GM23338 (cell line): Measurements from ENCODE around the gene ALDH1L2. TPM values are rescaled to one million over a fixed set of nuclear protein-coding genes. Genes with fewer than 3 reads are reported as not detected.

Experiments used
- polyA plus RNA-seq: library from polyadenylated mRNA; unstranded; fragments of >200 nt; fragmentation: Nextera tagmentation; extraction: Ambion mirVana; gene quantifications from 2 replicates; pipeline ENCODE4 v1.2.1, GENCODE V29; 2016
- total RNA-seq: library from RNA; depleted of rRNA; stranded (reverse); fragments of >200 nt; shearing (Covaris generic); gene quantifications from 2 replicates; pipeline ENCODE4 v1.2.3, GENCODE V29; 2014; rRNA removed
- TF ChIP-seq, protein P1 (sequence below): fragments of 250-450 bp; sonication (Bioruptor Pico); IDR thresholded peaks from 2 replicates; pipeline ENCODE4 v1.5.0; 2020; ENCODE audit warnings: mild to moderate bottlenecking, moderate library complexity
- TF ChIP-seq, protein P2 (sequence below), 2 experiments: fragments of 200-600 bp in 1 of 2; sonication (generic) in 1 of 2; conservative IDR thresholded peaks; 2 replicates each; pipeline versions ENCODE4 v1.5.1 to v1.6.1; 2016 to 2017; ENCODE audit warnings: antibody characterized with exemption in 2 of 2, low read depth in 2 of 2, mild to moderate bottlenecking in 2 of 2, moderate library complexity in 1 of 2

The ALDH1L2 gene
- total and polyA plus RNA-seq, 2 experiments from 2014 or later: 5.8 to 9.1 TPM

DNA sequence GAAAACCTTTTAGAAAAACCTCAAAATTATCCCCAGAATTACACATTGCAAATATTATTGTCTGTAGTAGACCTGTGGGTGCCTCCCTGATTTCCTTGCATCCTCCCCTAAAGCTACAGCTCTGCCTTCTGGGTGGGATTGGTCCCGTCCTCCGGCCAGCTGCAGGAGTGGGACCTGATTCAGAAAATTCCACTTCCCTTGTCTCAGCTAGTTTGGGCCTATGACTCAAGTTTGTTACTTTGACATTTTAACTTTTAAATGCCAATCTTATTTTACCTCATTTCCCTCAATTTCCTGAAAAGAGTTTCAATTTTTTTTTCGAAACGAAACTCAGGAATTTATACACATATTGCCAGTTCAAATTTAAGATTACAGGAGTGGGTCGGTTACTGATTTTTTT, 113.0 kb downstream of the ALDH1L2 start (continued):
- TF ChIP-seq, protein P1, sequence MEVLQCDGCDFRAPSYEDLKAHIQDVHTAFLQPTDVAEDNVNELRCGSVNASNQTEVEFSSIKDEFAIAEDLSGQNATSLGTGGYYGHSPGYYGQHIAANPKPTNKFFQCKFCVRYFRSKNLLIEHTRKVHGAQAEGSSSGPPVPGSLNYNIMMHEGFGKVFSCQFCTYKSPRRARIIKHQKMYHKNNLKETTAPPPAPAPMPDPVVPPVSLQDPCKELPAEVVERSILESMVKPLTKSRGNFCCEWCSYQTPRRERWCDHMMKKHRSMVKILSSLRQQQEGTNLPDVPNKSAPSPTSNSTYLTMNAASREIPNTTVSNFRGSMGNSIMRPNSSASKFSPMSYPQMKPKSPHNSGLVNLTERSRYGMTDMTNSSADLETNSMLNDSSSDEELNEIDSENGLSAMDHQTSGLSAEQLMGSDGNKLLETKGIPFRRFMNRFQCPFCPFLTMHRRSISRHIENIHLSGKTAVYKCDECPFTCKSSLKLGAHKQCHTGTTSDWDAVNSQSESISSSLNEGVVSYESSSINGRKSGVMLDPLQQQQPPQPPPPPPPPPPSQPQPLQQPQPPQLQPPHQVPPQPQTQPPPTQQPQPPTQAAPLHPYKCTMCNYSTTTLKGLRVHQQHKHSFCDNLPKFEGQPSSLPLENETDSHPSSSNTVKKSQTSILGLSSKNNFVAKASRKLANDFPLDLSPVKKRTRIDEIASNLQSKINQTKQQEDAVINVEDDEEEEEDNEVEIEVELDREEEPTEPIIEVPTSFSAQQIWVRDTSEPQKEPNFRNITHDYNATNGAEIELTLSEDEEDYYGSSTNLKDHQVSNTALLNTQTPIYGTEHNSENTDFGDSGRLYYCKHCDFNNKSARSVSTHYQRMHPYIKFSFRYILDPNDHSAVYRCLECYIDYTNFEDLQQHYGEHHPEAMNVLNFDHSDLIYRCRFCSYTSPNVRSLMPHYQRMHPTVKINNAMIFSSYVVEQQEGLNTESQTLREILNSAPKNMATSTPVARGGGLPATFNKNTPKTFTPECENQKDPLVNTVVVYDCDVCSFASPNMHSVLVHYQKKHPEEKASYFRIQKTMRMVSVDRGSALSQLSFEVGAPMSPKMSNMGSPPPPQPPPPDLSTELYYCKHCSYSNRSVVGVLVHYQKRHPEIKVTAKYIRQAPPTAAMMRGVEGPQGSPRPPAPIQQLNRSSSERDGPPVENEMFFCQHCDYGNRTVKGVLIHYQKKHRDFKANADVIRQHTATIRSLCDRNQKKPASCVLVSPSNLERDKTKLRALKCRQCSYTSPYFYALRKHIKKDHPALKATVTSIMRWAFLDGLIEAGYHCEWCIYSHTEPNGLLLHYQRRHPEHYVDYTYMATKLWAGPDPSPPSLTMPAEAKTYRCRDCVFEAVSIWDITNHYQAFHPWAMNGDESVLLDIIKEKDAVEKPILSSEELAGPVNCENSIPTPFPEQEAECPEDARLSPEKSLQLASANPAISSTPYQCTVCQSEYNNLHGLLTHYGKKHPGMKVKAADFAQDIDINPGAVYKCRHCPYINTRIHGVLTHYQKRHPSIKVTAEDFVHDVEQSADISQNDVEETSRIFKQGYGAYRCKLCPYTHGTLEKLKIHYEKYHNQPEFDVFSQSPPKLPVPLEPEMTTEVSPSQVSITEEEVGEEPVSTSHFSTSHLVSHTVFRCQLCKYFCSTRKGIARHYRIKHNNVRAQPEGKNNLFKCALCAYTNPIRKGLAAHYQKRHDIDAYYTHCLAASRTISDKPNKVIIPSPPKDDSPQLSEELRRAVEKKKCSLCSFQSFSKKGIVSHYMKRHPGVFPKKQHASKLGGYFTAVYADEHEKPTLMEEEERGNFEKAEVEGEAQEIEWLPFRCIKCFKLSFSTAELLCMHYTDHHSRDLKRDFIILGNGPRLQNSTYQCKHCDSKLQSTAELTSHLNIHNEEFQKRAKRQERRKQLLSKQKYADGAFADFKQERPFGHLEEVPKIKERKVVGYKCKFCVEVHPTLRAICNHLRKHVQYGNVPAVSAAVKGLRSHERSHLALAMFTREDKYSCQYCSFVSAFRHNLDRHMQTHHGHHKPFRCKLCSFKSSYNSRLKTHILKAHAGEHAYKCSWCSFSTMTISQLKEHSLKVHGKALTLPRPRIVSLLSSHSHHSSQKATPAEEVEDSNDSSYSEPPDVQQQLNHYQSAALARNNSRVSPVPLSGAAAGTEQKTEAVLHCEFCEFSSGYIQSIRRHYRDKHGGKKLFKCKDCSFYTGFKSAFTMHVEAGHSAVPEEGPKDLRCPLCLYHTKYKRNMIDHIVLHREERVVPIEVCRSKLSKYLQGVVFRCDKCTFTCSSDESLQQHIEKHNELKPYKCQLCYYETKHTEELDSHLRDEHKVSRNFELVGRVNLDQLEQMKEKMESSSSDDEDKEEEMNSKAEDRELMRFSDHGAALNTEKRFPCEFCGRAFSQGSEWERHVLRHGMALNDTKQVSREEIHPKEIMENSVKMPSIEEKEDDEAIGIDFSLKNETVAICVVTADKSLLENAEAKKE (CRISPR knock-in tag): no peak
- TF ChIP-seq, protein P2, sequence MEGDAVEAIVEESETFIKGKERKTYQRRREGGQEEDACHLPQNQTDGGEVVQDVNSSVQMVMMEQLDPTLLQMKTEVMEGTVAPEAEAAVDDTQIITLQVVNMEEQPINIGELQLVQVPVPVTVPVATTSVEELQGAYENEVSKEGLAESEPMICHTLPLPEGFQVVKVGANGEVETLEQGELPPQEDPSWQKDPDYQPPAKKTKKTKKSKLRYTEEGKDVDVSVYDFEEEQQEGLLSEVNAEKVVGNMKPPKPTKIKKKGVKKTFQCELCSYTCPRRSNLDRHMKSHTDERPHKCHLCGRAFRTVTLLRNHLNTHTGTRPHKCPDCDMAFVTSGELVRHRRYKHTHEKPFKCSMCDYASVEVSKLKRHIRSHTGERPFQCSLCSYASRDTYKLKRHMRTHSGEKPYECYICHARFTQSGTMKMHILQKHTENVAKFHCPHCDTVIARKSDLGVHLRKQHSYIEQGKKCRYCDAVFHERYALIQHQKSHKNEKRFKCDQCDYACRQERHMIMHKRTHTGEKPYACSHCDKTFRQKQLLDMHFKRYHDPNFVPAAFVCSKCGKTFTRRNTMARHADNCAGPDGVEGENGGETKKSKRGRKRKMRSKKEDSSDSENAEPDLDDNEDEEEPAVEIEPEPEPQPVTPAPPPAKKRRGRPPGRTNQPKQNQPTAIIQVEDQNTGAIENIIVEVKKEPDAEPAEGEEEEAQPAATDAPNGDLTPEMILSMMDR (conservative IDR thresholded peaks at IDR 0.05; ENCODE audit: low read depth in 2 of 2): no peak

Other genes with a start within 250 kb of the ALDH1L2 start
- 2.3 and 6.8 TPM in 2 replicates for gene SLC41A2, start 126.2 kb downstream of the ALDH1L2 start, total RNA-seq
- 0.59 and 1.5 TPM in 2 replicates for gene SLC41A2, start 126.2 kb downstream of the ALDH1L2 start, polyA plus RNA-seq
- 14.2 and 14.7 TPM in 2 replicates for gene NOPCHAP1, start 98.1 kb downstream of the ALDH1L2 start, total RNA-seq
- gene NOPCHAP1, start 98.1 kb downstream of the ALDH1L2 start, polyA plus RNA-seq: 221 and 227 TPM in 2 replicates
- gene WASHC4, start 23.3 kb upstream of the ALDH1L2 start, total RNA-seq: 83.0 and 94.9 TPM in 2 replicates
- 75.7 and 83.5 TPM in 2 replicates for gene WASHC4, start 23.3 kb upstream of the ALDH1L2 start, polyA plus RNA-seq
- gene APPL2, start 151.7 kb upstream of the ALDH1L2 start, total RNA-seq: 15.1 and 17.4 TPM in 2 replicates
- 6.2 and 9.3 TPM in 2 replicates for gene APPL2, start 151.7 kb upstream of the ALDH1L2 start, polyA plus RNA-seq
- 35.1 and 43.9 TPM in 2 replicates for gene C12orf75, start 246.2 kb upstream of the ALDH1L2 start, total RNA-seq
- gene C12orf75, start 246.2 kb upstream of the ALDH1L2 start, polyA plus RNA-seq: 69.8 and 73.5 TPM in 2 replicates